ENCODE data around the gene HEATR5A. TPM values are rescaled to one million over a fixed set of nuclear protein-coding genes. Genes with fewer than 3 reads are reported as not detected.
"Not testable (repeated sequence)": the region's sequence is repeated elsewhere in the genome, so short reads cannot be mapped to it uniquely, and the experiment has no call there.

The HEATR5A gene
- total RNA-seq, 2 experiments from 2014 or later = 12.8 to 13.0 TPM

DNA sequence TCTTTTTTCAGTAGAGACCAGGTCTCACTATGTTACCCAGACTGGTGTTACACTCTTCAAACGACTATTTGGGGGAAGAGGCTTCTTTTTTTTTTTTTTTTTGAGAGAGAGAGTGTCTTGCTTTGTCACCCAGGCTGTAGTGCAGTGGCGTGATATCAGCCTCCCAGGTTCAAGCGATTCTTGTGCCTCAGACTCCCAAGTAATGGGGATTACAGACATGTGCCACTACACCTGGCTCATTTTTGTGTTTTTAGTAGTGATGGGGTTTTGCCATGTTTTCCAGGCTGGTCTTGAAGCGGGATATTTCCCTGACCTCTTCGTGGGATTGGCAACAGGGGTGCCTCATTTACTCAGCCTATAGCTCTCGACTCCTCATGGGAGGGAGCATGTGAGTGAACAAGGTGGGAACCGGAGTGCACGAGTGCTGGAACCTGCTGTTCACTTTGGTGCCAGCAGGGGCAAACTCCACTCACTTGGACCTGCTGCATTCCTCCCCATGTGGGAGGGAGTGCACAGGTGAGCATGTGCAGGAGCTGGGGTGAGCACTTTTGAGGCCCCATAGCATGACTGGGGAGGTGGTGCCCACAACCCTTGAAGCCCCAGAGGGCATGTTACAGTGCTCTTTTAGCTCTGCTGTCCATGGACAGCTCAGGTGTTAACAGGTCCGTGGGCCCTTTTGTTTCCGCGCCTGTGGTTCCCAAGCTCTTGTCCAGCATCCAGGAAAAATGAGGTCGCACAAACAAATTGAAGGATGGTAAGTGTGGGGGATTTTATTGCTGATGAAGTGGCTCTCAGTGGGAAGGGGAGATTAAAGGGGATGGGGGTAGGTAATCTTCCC lies 133.7 kb downstream of the HEATR5A start:
- intact Hi-C loops (cut with micrococcal nuclease) = no loop called here
- peak; percentile 11 for DNase-seq
- ChIA-PET CTCF (interaction anchor here (0.9 kb wide), 2 partner anchors 15 to 29 kb away, joined by 3 read pairs; no protein-coding TSS in a partner anchor), POLR2A (no interaction called here)
- H3K27me3 Mint-ChIP-seq = no peaks in the 10 kb centered on the region
- H3K4me1 Mint-ChIP-seq (ENCODE audit: low read depth) = peaks cover 5% of the 10 kb centered on the region
- H3K36me3 Mint-ChIP-seq = no peaks in the 10 kb centered on the region
- no peak overlapping the region for H3K4me3 Mint-ChIP-seq
- no peak overlapping the region for H3K27ac Mint-ChIP-seq
- H3K9me3 Mint-ChIP-seq = no peaks in the 10 kb centered on the region

DNA sequence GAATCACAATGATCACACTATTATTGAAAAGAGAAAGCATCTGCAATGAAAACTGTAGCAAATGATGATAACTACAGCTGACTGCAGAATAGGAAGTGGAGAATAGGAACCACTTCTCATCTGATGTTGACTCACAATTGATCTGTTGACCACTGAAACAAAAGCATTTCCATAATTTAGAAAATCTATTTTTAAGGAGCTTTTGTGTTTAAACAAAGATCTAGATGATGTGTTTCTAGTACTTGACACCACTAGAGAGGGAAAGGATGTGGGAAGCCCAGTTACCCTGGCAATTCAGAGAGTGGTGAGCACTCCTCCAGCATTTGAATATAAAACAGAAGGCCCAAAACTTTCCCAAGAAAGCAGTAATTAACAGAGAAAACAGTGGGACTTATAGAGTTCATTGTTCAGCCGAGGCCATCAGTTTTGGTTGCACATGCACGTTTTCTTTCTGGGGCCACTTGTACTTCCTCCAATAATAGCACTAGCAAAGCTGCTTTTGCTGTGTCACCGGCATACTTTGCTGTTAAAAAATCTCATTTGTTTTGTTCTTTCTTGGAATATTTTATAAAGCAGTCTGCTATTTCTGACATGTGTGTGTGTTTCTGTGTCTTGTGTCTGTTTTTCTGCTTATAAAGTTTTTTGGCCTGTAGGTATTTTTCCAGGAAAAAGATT lies 136.6 kb downstream of the HEATR5A start:
- ChIA-PET POLR2A (no interaction called here), CTCF (no interaction called here)
- intact Hi-C loops (cut with micrococcal nuclease) = no loop called here
- Mint-ChIP-seq H3K36me3 (peaks cover 2% of the 10 kb centered on the region), H3K27me3 (no peaks in the 10 kb centered on the region), H3K4me1 (ENCODE audit: low read depth) (peaks cover 5% of the 10 kb centered on the region), H3K27ac (no peak overlapping the region), H3K4me3 (no peak overlapping the region), H3K9me3 (peaks cover 7% of the 10 kb centered on the region)
- no peak for DNase-seq

DNA sequence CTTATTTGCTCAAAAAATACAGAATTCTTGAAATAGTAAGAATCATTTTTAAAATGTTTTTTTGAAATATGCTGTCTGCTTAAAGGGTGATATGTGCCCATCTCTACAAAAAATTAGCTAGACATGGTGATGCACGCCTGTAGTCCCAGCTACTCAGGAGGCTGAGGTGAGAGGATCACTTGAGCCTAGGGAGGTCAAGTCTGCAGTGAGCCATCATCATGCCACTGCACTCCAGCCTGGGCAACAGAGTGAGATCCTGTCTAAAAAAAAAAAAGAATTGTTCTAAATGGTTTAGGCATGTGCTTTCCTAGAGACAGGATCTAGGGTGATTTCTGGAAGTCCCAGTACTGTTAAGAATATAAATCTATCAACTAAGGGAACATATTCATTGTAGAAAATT lies 137.2 kb downstream of the HEATR5A start:
- DNase-seq = no peak
- H3K27ac Mint-ChIP-seq = no peak overlapping the region
- intact Hi-C loops (cut with micrococcal nuclease) = no loop called here
- peaks cover 2% of the 10 kb centered on the region for H3K36me3 Mint-ChIP-seq
- CTCF ChIA-PET = no interaction called here
- POLR2A ChIA-PET = no interaction called here
- H3K27me3 Mint-ChIP-seq = no peaks in the 10 kb centered on the region
- peaks cover 9% of the 10 kb centered on the region for H3K9me3 Mint-ChIP-seq
- peaks cover 5% of the 10 kb centered on the region for H3K4me1 Mint-ChIP-seq (ENCODE audit: low read depth)
- no peak overlapping the region for H3K4me3 Mint-ChIP-seq

DNA sequence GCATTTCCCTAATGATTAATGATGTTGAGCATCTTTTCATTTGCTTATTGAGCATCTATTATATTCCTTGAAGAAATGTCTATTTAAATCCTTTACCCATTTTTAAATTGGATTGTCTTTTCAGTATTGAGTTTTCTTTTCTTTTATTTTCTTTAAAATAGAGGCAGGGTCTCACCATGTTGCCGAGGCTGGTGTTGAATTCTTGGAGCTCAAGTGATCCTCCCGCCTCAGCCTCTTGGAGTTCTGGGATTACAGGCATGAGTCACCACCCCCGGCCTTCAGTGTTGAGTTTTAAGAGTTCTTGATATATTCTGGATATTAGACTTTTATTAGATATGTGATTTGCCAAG lies 139.5 kb downstream of the HEATR5A start:
- intact Hi-C loops (cut with micrococcal nuclease) = no loop called here
- Mint-ChIP-seq H3K27ac (no peak overlapping the region), H3K4me1 (ENCODE audit: low read depth) (peaks cover 5% of the 10 kb centered on the region), H3K27me3 (no peaks in the 10 kb centered on the region), H3K4me3 (no peak overlapping the region), H3K36me3 (peaks cover 4% of the 10 kb centered on the region), H3K9me3 (peaks cover 14% of the 10 kb centered on the region)
- no peak for DNase-seq
- POLR2A ChIA-PET = no interaction called here
- CTCF ChIA-PET = interaction anchor here (1.2 kb wide), 1 partner anchor 10 kb away, joined by 3 read pairs; no protein-coding TSS in a partner anchor

DNA sequence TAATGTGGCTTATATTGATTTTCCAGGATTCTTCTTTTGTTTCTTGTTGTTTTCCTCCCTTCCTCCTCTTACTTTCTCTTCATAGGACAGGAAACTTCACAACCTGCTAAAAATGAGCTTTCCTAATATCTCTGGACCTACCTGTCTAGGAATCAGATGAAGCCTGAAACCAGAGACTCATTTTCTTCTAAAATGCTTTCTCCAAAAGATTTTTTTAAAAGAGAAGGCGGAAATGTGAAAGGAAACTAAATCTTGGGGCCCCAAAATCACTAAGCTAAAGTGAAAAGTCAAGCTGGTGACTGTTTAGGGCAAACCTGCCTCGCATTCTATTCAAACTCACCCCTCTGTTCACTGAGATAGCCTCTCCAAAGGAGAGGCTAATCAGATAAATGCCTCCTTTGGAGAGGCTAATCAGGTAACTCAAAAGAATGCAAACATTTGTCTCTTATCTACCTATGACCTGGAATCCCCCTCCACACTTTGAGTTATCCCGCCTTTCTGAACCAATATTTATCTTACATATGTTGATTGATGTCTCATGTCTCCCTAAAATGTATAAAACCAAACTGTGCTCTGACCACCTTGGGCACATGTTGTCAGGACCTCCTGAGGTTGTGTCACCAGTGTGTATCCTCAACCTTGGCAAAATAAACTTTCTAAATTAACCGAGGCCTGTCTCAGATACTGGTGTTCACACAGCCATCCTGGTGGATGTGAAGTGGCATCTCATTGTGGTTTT lies 140.0 kb downstream of the HEATR5A start:
- no peak overlapping the region for H3K27ac Mint-ChIP-seq
- H3K27me3 Mint-ChIP-seq = no peaks in the 10 kb centered on the region
- H3K4me1 Mint-ChIP-seq (ENCODE audit: low read depth) = peaks cover 5% of the 10 kb centered on the region
- CTCF ChIA-PET = interaction anchor here (1.2 kb wide), 1 partner anchor 9 kb away, joined by 3 read pairs; no protein-coding TSS in a partner anchor
- H3K9me3 Mint-ChIP-seq = peaks cover 14% of the 10 kb centered on the region
- DNase-seq = no peak
- H3K36me3 Mint-ChIP-seq = peaks cover 4% of the 10 kb centered on the region
- H3K4me3 Mint-ChIP-seq = no peak overlapping the region
- intact Hi-C loops (cut with micrococcal nuclease) = no loop called here
- POLR2A ChIA-PET = interaction anchor here (0.7 kb wide), 1 partner anchor 348 kb away, joined by 3 read pairs; no protein-coding TSS in a partner anchor

DNA sequence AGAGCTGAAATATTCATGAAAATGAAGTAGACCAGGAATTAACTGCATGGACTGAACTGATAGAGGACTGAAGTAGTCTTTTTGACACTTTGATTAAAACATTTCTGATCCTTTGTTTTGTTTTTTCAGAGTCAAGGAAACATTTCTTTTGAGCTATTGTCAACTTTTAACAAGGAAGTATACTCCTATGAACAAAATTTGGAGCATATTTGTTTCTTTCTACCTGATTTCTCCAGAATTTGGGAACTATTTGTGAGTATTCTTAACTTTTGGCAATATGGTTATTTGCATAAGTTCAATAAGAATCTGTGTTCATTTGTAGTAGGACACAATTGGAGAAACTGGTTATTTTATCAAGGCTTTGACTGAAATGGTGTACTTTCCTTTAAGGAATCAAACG lies 141.5 kb downstream of the HEATR5A start:
- Mint-ChIP-seq H3K9me3 (peaks cover 18% of the 10 kb centered on the region), H3K4me1 (ENCODE audit: low read depth) (peaks cover 8% of the 10 kb centered on the region), H3K4me3 (no peak overlapping the region), H3K36me3 (peaks cover 4% of the 10 kb centered on the region), H3K27me3 (no peaks in the 10 kb centered on the region), H3K27ac (no peak overlapping the region)
- intact Hi-C loops (cut with micrococcal nuclease) = loop anchor here (10.0 kb wide), 1 partner anchor 176 kb away; the partner anchor contains the start of gene DTD2
- ChIA-PET POLR2A (no interaction called here), CTCF (no interaction called here)
- no peak for DNase-seq

DNA sequence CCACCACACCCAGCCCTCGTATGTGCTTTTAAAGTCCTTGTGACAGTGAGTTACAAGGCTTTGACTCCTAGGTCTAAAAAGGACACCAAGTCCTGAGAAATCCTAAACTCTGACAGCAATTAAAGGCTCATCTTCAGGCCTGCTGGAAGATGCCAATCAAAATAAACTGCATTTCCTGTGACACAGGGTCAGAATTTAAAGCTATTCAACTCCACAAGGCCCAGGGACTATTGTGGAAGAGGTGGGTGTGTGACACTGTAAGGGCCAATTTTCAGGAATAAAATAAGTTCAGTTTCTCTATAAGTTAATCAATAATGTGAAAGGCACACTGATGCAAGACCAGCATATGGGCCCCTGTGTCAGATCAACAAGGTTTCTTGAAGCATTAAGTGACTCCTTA lies 143.3 kb downstream of the HEATR5A start:
- peaks cover 4% of the 10 kb centered on the region for H3K36me3 Mint-ChIP-seq
- peaks cover 19% of the 10 kb centered on the region for H3K9me3 Mint-ChIP-seq
- no peak overlapping the region for H3K4me3 Mint-ChIP-seq
- H3K27ac Mint-ChIP-seq = no peak overlapping the region
- POLR2A ChIA-PET = no interaction called here
- intact Hi-C loops (cut with micrococcal nuclease) = loop anchor here (10.0 kb wide), 1 partner anchor 178 kb away; the partner anchor contains the start of gene DTD2
- peaks cover 12% of the 10 kb centered on the region for H3K4me1 Mint-ChIP-seq (ENCODE audit: low read depth)
- CTCF ChIA-PET = no interaction called here
- no peak for DNase-seq
- no peaks in the 10 kb centered on the region for H3K27me3 Mint-ChIP-seq

DNA sequence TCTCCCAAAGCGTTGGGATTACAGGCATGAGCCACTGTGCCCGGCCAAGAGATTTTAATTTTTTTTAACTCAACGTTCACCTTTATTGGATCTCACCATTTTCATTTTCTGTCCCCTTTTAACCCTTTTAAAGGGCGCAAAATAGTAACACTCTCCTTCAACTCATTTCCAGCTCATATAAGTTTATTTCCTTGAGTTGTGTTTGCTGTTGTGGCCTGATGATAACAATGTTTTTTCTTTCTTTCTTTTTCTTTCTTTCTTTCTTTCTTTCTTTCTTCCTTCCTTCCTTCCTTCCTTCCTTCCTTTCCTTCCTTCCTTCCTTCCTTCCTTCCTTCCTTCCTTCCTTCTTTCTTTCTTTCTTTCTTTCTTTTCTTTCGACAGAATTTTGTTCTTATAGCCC lies 143.9 kb downstream of the HEATR5A start:
- H3K27me3 Mint-ChIP-seq, H3K36me3 Mint-ChIP-seq, POLR2A ChIA-PET, H3K4me3 Mint-ChIP-seq, H3K27ac Mint-ChIP-seq, CTCF ChIA-PET, DNase-seq: not testable (repeated sequence)
- peaks cover 19% of the 10 kb centered on the region for H3K9me3 Mint-ChIP-seq
- intact Hi-C loops (cut with micrococcal nuclease) = loop anchor here (10.0 kb wide), 1 partner anchor 178 kb away; the partner anchor contains the start of gene DTD2
- H3K4me1 Mint-ChIP-seq (ENCODE audit: low read depth) = peaks cover 12% of the 10 kb centered on the region

DNA sequence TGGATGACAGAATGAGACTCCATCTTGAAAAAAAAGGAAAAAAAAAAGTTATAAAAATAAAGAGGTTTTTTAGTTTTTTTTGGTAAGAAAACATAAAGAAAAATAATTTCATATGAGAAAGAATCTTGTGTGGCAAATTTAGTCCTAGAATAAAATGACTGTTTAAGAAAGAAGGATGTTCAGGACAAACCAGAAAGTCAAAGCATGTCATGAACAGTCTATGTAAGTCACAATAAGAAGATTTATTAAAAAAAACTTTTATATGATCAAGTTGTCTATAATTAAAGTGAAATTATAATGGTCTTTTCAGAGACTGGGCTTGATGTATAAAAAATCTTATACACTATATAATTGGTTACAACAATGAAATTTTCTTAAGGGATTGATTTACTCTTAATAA lies 144.6 kb downstream of the HEATR5A start:
- H3K27ac Mint-ChIP-seq = no peak overlapping the region
- ChIA-PET POLR2A (no interaction called here), CTCF (no interaction called here)
- H3K27me3 Mint-ChIP-seq = no peaks in the 10 kb centered on the region
- no peak overlapping the region for H3K4me3 Mint-ChIP-seq
- intact Hi-C loops (cut with micrococcal nuclease) = loop anchor here (2.0 to 10.0 kb wide), 2 partner anchors 67 to 179 kb away; partner anchors contain the start of gene DTD2
- H3K9me3 Mint-ChIP-seq = peaks cover 19% of the 10 kb centered on the region
- DNase-seq = no peak
- H3K36me3 Mint-ChIP-seq = peaks cover 4% of the 10 kb centered on the region
- H3K4me1 Mint-ChIP-seq (ENCODE audit: low read depth) = peaks cover 12% of the 10 kb centered on the region

DNA sequence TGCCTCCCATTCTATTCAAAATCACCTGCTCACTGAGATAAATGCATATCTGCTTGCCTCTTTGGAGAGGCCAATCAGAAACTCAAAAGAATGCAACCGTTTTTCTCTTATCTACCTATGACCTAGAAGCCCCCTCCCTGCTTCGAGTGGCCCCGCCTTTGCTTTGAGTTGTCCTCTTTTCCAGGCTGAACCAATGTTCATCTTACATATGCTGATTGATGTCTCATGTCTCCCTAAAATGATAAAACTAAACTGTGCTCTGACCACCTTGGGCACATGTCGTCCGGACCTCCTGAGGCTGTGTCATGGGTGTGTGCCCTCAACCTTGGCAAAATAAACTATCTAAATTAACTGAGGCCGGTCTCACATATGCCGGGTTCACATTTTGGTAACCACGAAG lies 148.7 kb downstream of the HEATR5A start:
- CTCF ChIA-PET = interaction anchor here (0.6 to 1.5 kb wide), 6 partner anchors 8 to 667 kb away, joined by 3 to 7 read pairs (median 4); no protein-coding TSS in a partner anchor
- H3K36me3 Mint-ChIP-seq = peaks cover 2% of the 10 kb centered on the region
- intact Hi-C loops (cut with micrococcal nuclease) = loop anchor here (10.0 kb wide), 1 partner anchor 183 kb away; the partner anchor contains the start of gene DTD2
- no peak overlapping the region for H3K4me3 Mint-ChIP-seq
- peaks cover 12% of the 10 kb centered on the region for H3K4me1 Mint-ChIP-seq (ENCODE audit: low read depth)
- DNase-seq = no peak
- POLR2A ChIA-PET = interaction anchor here (0.6 kb wide), 1 partner anchor 27 kb away, joined by 5 read pairs; no protein-coding TSS in a partner anchor
- peaks cover 15% of the 10 kb centered on the region for H3K9me3 Mint-ChIP-seq
- no peak overlapping the region for H3K27ac Mint-ChIP-seq
- H3K27me3 Mint-ChIP-seq = no peaks in the 10 kb centered on the region

DNA sequence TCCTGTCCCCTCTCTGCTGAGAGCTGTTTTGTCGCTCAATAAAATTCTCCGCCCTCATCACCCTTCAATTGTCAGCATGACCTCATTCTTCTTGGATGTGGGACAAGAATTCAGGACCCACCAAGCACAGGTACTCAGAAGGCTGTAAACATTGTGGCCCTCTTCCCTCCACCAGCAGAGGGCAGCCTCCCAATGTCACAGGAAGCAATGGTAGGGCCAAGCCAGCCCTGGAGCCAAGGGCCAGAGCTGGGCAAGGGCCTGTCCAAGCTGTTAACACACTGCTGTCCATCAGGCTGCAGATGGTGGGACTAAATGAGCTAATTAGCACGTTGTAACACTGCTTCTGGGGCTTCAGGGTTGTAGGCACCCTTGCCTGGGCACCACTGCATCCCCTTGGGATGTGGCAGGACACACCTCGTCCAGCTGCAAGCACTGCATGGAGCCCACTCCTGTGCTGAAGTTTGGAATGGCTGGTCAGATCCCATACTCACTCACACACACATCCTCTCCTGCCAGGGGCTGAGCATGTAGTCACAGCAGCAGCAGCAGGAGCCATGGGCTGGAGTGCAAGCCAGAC lies 150.1 kb downstream of the HEATR5A start:
- Mint-ChIP-seq H3K4me1 (ENCODE audit: low read depth) (peaks cover 17% of the 10 kb centered on the region), H3K27ac (no peak overlapping the region), H3K4me3 (no peak overlapping the region), H3K9me3 (peaks cover 9% of the 10 kb centered on the region), H3K36me3 (no peaks in the 10 kb centered on the region), H3K27me3 (no peaks in the 10 kb centered on the region)
- ChIA-PET POLR2A (no interaction called here), CTCF (interaction anchor here (1.5 kb wide), 1 partner anchor 62 kb away, joined by 6 read pairs; no protein-coding TSS in a partner anchor)
- peak; percentile 49 for DNase-seq
- intact Hi-C loops (cut with micrococcal nuclease) = loop anchor here (1.0 to 10.0 kb wide), 2 partner anchors 86 to 185 kb away; partner anchors contain the start of gene DTD2
